Neural crest cell (in vitro differentiated cells): ENCODE results near the gene HM13. TPM values are rescaled to one million over a fixed set of nuclear protein-coding genes. Genes with fewer than 3 reads are reported as not detected.

Source experiments
- DNase-seq: peaks from one replicate; pipeline ENCODE4 v3.0.0; 2021; ENCODE audit warnings: low read depth, mixed read lengths, low spot score
- H3K27ac Mint-ChIP-seq: one replicate; pipeline ENCODE4 v1.8.0; 2021; ENCODE audit warnings: mild to moderate bottlenecking, mixed read lengths; ENCODE audit not compliant: unreplicated experiment
- H3K27me3 Mint-ChIP-seq: 2 replicates; pipeline ENCODE4 v1.8.0; 2021; ENCODE audit warnings: low read depth, mild to moderate bottlenecking, mixed read lengths
- H3K36me3 Mint-ChIP-seq: 2 replicates; pipeline ENCODE4 v1.8.0; 2021; ENCODE audit warnings: low read depth, mild to moderate bottlenecking, mixed read lengths
- H3K4me1 Mint-ChIP-seq: 2 replicates; pipeline ENCODE4 v1.8.0; 2021; ENCODE audit warnings: mixed read lengths
- H3K4me3 Mint-ChIP-seq: one replicate; pipeline ENCODE4 v1.8.0; 2021; ENCODE audit warnings: mild to moderate bottlenecking, mixed read lengths
- H3K9me3 Mint-ChIP-seq: 2 replicates; pipeline ENCODE4 v1.8.0; 2021; ENCODE audit warnings: mixed read lengths
- CTCF ChIP-seq: fragments of 200-600 bp; sonication (generic); conservative IDR thresholded peaks from 2 replicates; pipeline ENCODE4 v1.5.0; 2021; ENCODE audit warnings: antibody characterized with exemption, mild to moderate bottlenecking
- total RNA-seq: library from RNA; stranded (reverse); gene quantifications from 2 replicates; pipeline ENCODE4 v1.2.1, GENCODE V29; 2021

The HM13 gene
- total RNA-seq, 1 donor from 2014 or later = 179 TPM

GRCh38 chr20:31602431-31602778 lies 88.2 kb downstream of the HM13 start:
- Mint-ChIP-seq H3K4me1 (peaks cover 39% of the 10 kb centered on the region), H3K9me3 (no peaks in the 10 kb centered on the region), H3K36me3 (no peaks in the 10 kb centered on the region), H3K27me3 (peaks cover 36% of the 10 kb centered on the region), H3K27ac (no peak overlapping the region), H3K4me3 (peak overlapping the region; percentile 81)
- DNase-seq = no peak
- no peak for TF ChIP-seq CTCF

GRCh38 chr20:31602779-31603441 lies 88.7 kb downstream of the HM13 start:
- H3K36me3 Mint-ChIP-seq = no peaks in the 10 kb centered on the region
- no peak overlapping the region for H3K27ac Mint-ChIP-seq
- TF ChIP-seq CTCF = no peak
- no peak for DNase-seq
- no peaks in the 10 kb centered on the region for H3K9me3 Mint-ChIP-seq
- H3K4me1 Mint-ChIP-seq = peaks cover 44% of the 10 kb centered on the region
- H3K4me3 Mint-ChIP-seq = peak overlapping the region; percentile 81
- H3K27me3 Mint-ChIP-seq = peaks cover 41% of the 10 kb centered on the region

DNA sequence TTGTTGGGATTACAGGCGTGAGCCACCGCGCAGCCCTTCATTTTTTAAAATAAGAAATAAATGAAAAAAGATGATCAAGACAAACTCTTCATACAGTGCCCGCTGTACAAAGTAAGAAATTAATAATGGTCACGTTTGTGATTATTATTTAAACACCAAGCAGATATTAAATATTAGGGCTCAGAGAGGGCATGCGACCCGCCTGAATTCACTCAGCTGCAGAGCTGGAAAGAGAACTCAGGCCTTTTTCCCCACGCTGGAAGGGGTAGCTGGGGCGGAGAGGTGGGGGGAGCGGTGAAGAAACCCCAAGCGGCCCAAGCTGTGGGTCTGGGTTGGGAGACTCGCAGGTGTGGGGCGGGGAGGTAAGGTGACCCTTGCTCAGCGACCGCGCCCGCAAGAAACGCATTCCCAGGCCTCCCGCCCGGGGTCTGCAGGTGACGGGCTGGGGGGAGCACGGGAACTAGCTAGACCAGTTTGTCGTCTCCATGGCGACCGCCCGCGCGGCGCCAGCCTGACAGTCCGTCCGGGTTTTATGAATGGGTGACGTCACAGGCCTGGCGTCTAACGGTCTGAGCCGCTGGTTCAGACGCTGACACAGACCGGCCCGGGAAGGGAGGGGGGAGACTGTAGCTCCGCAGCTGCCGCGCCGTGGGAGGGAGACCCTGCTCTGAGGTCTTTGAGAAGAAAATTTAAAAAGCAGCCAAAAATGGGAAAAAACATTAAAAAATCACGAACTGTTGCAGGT lies 89.8 kb downstream of the HM13 start:
- peak overlapping the region; percentile 90 for H3K27ac Mint-ChIP-seq
- TF ChIP-seq CTCF = no peak
- H3K9me3 Mint-ChIP-seq = no peaks in the 10 kb centered on the region
- no peaks in the 10 kb centered on the region for H3K36me3 Mint-ChIP-seq
- DNase-seq = peak; percentile 95
- H3K4me3 Mint-ChIP-seq = peak overlapping the region; percentile 92
- H3K4me1 Mint-ChIP-seq = peaks cover 51% of the 10 kb centered on the region
- H3K27me3 Mint-ChIP-seq = peaks cover 51% of the 10 kb centered on the region

- Mint-ChIP-seq H3K9me3 (no peaks in the 10 kb centered on the region), H3K27me3 (peaks cover 57% of the 10 kb centered on the region), H3K4me1 (peaks cover 52% of the 10 kb centered on the region), H3K4me3 (peak overlapping the region; percentile 92), H3K36me3 (no peaks in the 10 kb centered on the region), H3K27ac (peak overlapping the region; percentile 90)
- DNase-seq = no peak
- no peak for TF ChIP-seq CTCF
Measured at GRCh38 chr20:31604567-31605030, 90.4 kb downstream of the HM13 start.

GRCh38 chr20:31605031-31605901 lies 91.0 kb downstream of the HM13 start, which contains the start of gene ID1:
TSS of gene ID1 (plus strand) at chr20:31605289. CDS start at chr20:31605388, 99 bp downstream.
- Mint-ChIP-seq H3K4me3 (peak within 1 kb of the TSS; percentile 92), H3K4me1 (peaks cover 52% of the 10 kb centered on the region), H3K27ac (peak within 1 kb of the TSS; percentile 90), H3K36me3 (no peaks in the 10 kb centered on the region), H3K27me3 (peaks cover 61% of the 10 kb centered on the region), H3K9me3 (no peaks in the 10 kb centered on the region)
- DNase-seq = peak; percentile 89
- TF ChIP-seq CTCF = no peak
